H1 (cell line): ENCODE measurements around the gene CNPY2. TPM values are rescaled to one million over a fixed set of nuclear protein-coding genes. Genes with fewer than 3 reads are reported as not detected.

Source experiments
- CTCF ChIA-PET: fragments of 300-600 bp; sonication (Branson Sonifier 250); formaldehyde crosslinking; loops from one replicate; lab custom pipeline; 2021; ENCODE audit not compliant: partially characterized antibody; lab: Charles Lee
- POLR2A ChIA-PET: fragments of 300-600 bp; sonication (Branson Sonifier 250); formaldehyde crosslinking; loops from one replicate; lab custom pipeline; 2021; ENCODE audit warnings: inconsistent platforms; ENCODE audit not compliant: partially characterized antibody; lab: Charles Lee
- DNase-seq, 2 experiments: peaks; one replicate each; pipeline versions ENCODE4 v3.0.0 to v3.0.0-alpha.2; 2010 to 2022; ENCODE audit warnings: low spot score in 2 of 2, low read depth in 1 of 2, mixed read lengths in 1 of 2
- FAIRE-seq: peaks from 2 replicates; lab custom pipeline; 2011; peaks lifted over from hg19 to GRCh38; lab: Jason Lieb, UNC
- H2AFZ ChIP-seq: 2 replicates; pipeline ENCODE4 v1.8.1; 2012; ENCODE audit warnings: low read length, inconsistent platforms
- H2AK5ac ChIP-seq: 2 replicates; pipeline ENCODE4 v1.6.1; 2013; ENCODE audit warnings: low read depth, low read length
- H2BK120ac ChIP-seq: replicated peaks from 2 replicates; pipeline ENCODE3; 2013; ENCODE audit warnings: low read depth, low read length, inconsistent platforms
- H2BK12ac ChIP-seq: 2 replicates; pipeline ENCODE4 v1.6.1; 2013; ENCODE audit warnings: low read depth, low read length
- H2BK15ac ChIP-seq: 2 replicates; pipeline ENCODE4 v1.6.1; 2013; ENCODE audit warnings: low read length
- H2BK20ac ChIP-seq: 2 replicates; pipeline ENCODE4 v1.6.1; 2013; ENCODE audit warnings: low read length
- H2BK5ac ChIP-seq: 2 replicates; pipeline ENCODE4 v1.6.1; 2013; ENCODE audit warnings: low read depth, low read length
- H3K14ac ChIP-seq: 2 replicates; pipeline ENCODE4 v1.6.1; 2013; ENCODE audit warnings: inconsistent platforms; ENCODE audit not compliant: insufficient read length
- H3K18ac ChIP-seq: 2 replicates; pipeline ENCODE4 v1.6.1; 2013; ENCODE audit warnings: low read length; ENCODE audit errors: extremely low read depth
- H3K23ac ChIP-seq: 2 replicates; pipeline ENCODE4 v1.6.1; 2013; ENCODE audit warnings: inconsistent platforms; ENCODE audit not compliant: insufficient read length
- H3K23me2 ChIP-seq: 2 replicates; pipeline ENCODE4 v1.6.1; 2013; ENCODE audit warnings: low read depth, low read length
- H3K27ac ChIP-seq: 2 replicates; pipeline ENCODE4 v1.6.1; 2011; ENCODE audit warnings: low read depth, low read length, inconsistent platforms
- H3K27me3 ChIP-seq, 4 experiments: replicated peaks in 1 of 4; 1 replicate in 1 of 4; 2 replicates in 3 of 4; pipeline versions ENCODE4 v1.6.1 to v1.8.1; 2011 to 2013; ENCODE audit warnings: low read length in 3 of 4, mild to moderate bottlenecking in 3 of 4, inconsistent platforms in 2 of 4, mixed read lengths in 2 of 4, moderate library complexity in 1 of 4; ENCODE audit not compliant: control insufficient read depth in 3 of 4, insufficient read depth in 3 of 4; ENCODE audit errors: extremely low read depth in 1 of 4
- H3K36me3 ChIP-seq, 4 experiments: 2 replicates each; pipeline versions ENCODE4 v1.6.1 to v1.8.1; 2011 to 2013; ENCODE audit warnings: mild to moderate bottlenecking in 4 of 4, low read length in 3 of 4, moderate library complexity in 2 of 4, control low read depth in 1 of 4, inconsistent platforms in 1 of 4; ENCODE audit not compliant: insufficient read depth in 4 of 4, control insufficient read depth in 2 of 4
- H3K4ac ChIP-seq: replicated peaks from 2 replicates; pipeline ENCODE3; 2013; ENCODE audit warnings: low read length, low read depth, mixed read lengths, inconsistent platforms; ENCODE audit not compliant: insufficient read length
- H3K4me1 ChIP-seq, 4 experiments: replicated peaks in 1 of 4; 1 replicate in 1 of 4; 2 replicates in 3 of 4; pipeline versions ENCODE4 v1.6.1 to v1.8.1; 2011 to 2013; ENCODE audit warnings: low read length in 3 of 4, inconsistent platforms in 2 of 4, mixed read lengths in 1 of 4; ENCODE audit not compliant: insufficient read depth in 4 of 4, control insufficient read depth in 3 of 4
- H3K4me2 ChIP-seq, 2 experiments: 2 replicates each; pipeline versions ENCODE4 v1.6.1 to v1.8.1; 2011 to 2013; ENCODE audit warnings: low read depth in 2 of 2, low read length in 2 of 2, control low read depth in 1 of 2, inconsistent platforms in 1 of 2, mild to moderate bottlenecking in 1 of 2; ENCODE audit not compliant: insufficient read depth in 1 of 2
- H3K4me3 ChIP-seq, 4 experiments: fragments of 200-600, 300-600 bp in 1 of 4; sonication (generic), shearing (Covaris generic), sonication (Bioruptor Twin) in 1 of 4; 2 replicates each; pipeline versions ENCODE4 v1.5.1 to v1.8.1; 2011 to 2016; ENCODE audit warnings: low read length in 4 of 4, low read depth in 3 of 4, control low read depth in 2 of 4, inconsistent platforms in 2 of 4, mild to moderate bottlenecking in 2 of 4, mixed read lengths in 1 of 4, moderate library complexity in 1 of 4; ENCODE audit not compliant: insufficient read depth in 2 of 4; ENCODE audit errors: extremely low read depth in 1 of 4
- H3K56ac ChIP-seq: replicated peaks from 2 replicates; pipeline ENCODE3; 2013; ENCODE audit warnings: low read depth, mild to moderate bottlenecking, mixed read lengths, low read length, inconsistent platforms; ENCODE audit not compliant: insufficient read length
- H3K79me1 ChIP-seq: 2 replicates; pipeline ENCODE4 v1.6.1; 2013; ENCODE audit warnings: low read depth, low read length, control low read depth
- H3K79me2 ChIP-seq, 2 experiments: 2 replicates each; pipeline versions ENCODE4 v1.6.1 to v1.8.1; 2012 to 2013; ENCODE audit warnings: low read length in 2 of 2, mild to moderate bottlenecking in 2 of 2, inconsistent platforms in 1 of 2; ENCODE audit not compliant: insufficient read depth in 2 of 2, control insufficient read depth in 1 of 2
- H3K9ac ChIP-seq, 4 experiments: replicated peaks in 1 of 4; 1 replicate in 1 of 4; 2 replicates in 3 of 4; pipeline versions ENCODE4 v1.6.1 to v1.8.1; 2011 to 2013; ENCODE audit warnings: low read depth in 3 of 4, low read length in 3 of 4, control low read depth in 2 of 4, mild to moderate bottlenecking in 2 of 4, moderate library complexity in 2 of 4, inconsistent platforms in 1 of 4; ENCODE audit errors: extremely low read depth in 1 of 4
- H3K9me3 ChIP-seq, 2 experiments: 2 replicates each; pipeline versions ENCODE4 v1.6.1 to v1.8.1; 2012 to 2013; ENCODE audit warnings: mild to moderate bottlenecking in 2 of 2, moderate library complexity in 2 of 2, control low read depth in 1 of 2, inconsistent platforms in 1 of 2, low read depth in 1 of 2, low read length in 1 of 2, mixed read lengths in 1 of 2; ENCODE audit not compliant: insufficient read depth in 2 of 2
- H4K20me1 ChIP-seq, 2 experiments: replicated peaks in 1 of 2; 2 replicates each; pipeline versions ENCODE3 to v1.8.1; 2011 to 2013; ENCODE audit warnings: inconsistent platforms in 2 of 2, low read length in 2 of 2, mild to moderate bottlenecking in 1 of 2; ENCODE audit not compliant: insufficient read depth in 2 of 2, control insufficient read depth in 1 of 2
- H4K5ac ChIP-seq: 2 replicates; pipeline ENCODE4 v1.6.1; 2013; ENCODE audit warnings: low read length, low read depth, mixed read lengths, inconsistent platforms; ENCODE audit not compliant: insufficient read length
- H4K8ac ChIP-seq: 2 replicates; pipeline ENCODE4 v1.8.0; 2013; ENCODE audit warnings: mild to moderate bottlenecking, moderate library complexity, low read length, inconsistent platforms; ENCODE audit not compliant: insufficient read depth; ENCODE audit errors: extremely low read depth
- H4K91ac ChIP-seq: replicated peaks from 2 replicates; pipeline ENCODE3; 2013; ENCODE audit warnings: low read length, mixed read lengths, inconsistent platforms; ENCODE audit not compliant: insufficient read length
- ATF3 ChIP-seq: IDR thresholded peaks from 2 replicates; pipeline ENCODE4 v1.6.1; 2011; ENCODE audit warnings: low read depth, mild to moderate bottlenecking, low read length; ENCODE audit not compliant: insufficient read depth
- HDAC2 ChIP-seq, 2 experiments: fragments of 300-600 bp in 1 of 2; sonication (generic) in 1 of 2; IDR thresholded peaks; 2 replicates each; pipeline ENCODE4 v1.6.1; 2011 to 2012; ENCODE audit warnings: low read depth in 2 of 2, low read length in 2 of 2, mild to moderate bottlenecking in 2 of 2, moderate library complexity in 2 of 2, borderline replicate concordance in 1 of 2, inconsistent platforms in 1 of 2
- RNF2 ChIP-seq: fragments of 200-900, 300-1000 bp; sonication (generic); IDR thresholded peaks from 2 replicates; pipeline ENCODE4 v1.7.1; 2016; ENCODE audit warnings: borderline replicate concordance, low read depth, mild to moderate bottlenecking, antibody characterized with exemption, low read length; ENCODE audit not compliant: poor library complexity, severe bottlenecking; ENCODE audit errors: missing control alignments
- WGBS, 2 experiments: shearing (Covaris generic) in 1 of 2; methylation state at CpG; one replicate each; pipeline versions ENCODE4 v1.1.6 to v1.1.7; 2013 to 2015; ENCODE audit warnings: low lambda C conversion rate in 2 of 2, mixed read lengths in 2 of 2, inconsistent platforms in 1 of 2, low coverage in 1 of 2, missing lambda C conversion rate in 1 of 2; ENCODE audit not compliant: insufficient replicate concordance in 2 of 2, insufficient coverage in 1 of 2, insufficient read length in 1 of 2; ENCODE audit errors: extremely low coverage in 1 of 2, missing lambda C conversion rate in 1 of 2; 5-methylcytosine and 5-hydroxymethylcytosine counted together
- polyA plus RNA-seq, 7 experiments: library from polyadenylated mRNA; depleted of rRNA in 3 of 7; stranded (reverse) in 5 of 7; unstranded in 2 of 7; fragments of >200 nt in 5 of 7; fragments of 200-250 nt in 2 of 7; gene quantifications; 1 replicate in 5 of 7; 2 replicates in 1 of 7; 4 replicates in 1 of 7; pipeline versions ENCODE4 v1.2.1 to v1.2.3, GENCODE V29; 2011 to 2013; ENCODE audit warnings: missing spikeins in 2 of 7, mixed read lengths in 2 of 7
- total RNA-seq: library from RNA; stranded (reverse); fragmentation: NEBNext Ultra II Directional; extraction: Animal tissue kit (Norgen Biotek cat#: 25700); gene quantifications from 2 replicates; pipeline ENCODE4 v1.2.1, GENCODE V29; 2021

Gene CNPY2
- total and polyA plus RNA-seq, 2 of the 8 experiments (the other 6 are each of a cell fraction or from before 2014, with no cell fraction given): 203 to 281 TPM

GRCh38 chr12:56278905-56279304 lies 36.9 kb downstream of the CNPY2 start:
- H3K4me3 ChIP-seq: no peak overlapping the region
- no peaks in the 10 kb centered on the region for H3K23me2 ChIP-seq
- no peak overlapping the region for H2BK5ac ChIP-seq
- H2BK20ac ChIP-seq: no peak overlapping the region
- no peak overlapping the region for H2BK12ac ChIP-seq
- DNase-seq: no peak
- no peak overlapping the region for H3K18ac ChIP-seq
- ChIA-PET POLR2A (interaction anchor here (0.9 to 1.8 kb wide), 4 partner anchors 9 to 22 kb away, joined by 3 to 5 read pairs (median 4); partner anchors contain the start of gene COQ10A), CTCF (interaction anchor here (0.9 to 2.3 kb wide), 5 partner anchors 11 to 186 kb away, joined by 3 to 12 read pairs (median 3); partner anchors contain the start of gene COQ10A)
- no peaks in the 10 kb centered on the region for H3K79me1 ChIP-seq
- 95% methylated on average over 3 of the region's 3 CpGs; no CpG with 5 or more reads in 1 of the 2 experiments for WGBS, 2 experiments
- no peak overlapping the region for H2BK120ac ChIP-seq
- H3K36me3 ChIP-seq: peaks cover 21 to 81% (median 59%) of the 10 kb centered on the region in 4 experiments; a peak in 7 of 8 replicates
- H3K9me3 ChIP-seq: no peaks in the 10 kb centered on the region
- no peaks in the 10 kb centered on the region for H3K79me2 ChIP-seq
- no peak overlapping the region for H3K4me2 ChIP-seq
- H3K4ac ChIP-seq: no peak overlapping the region
- H3K27me3 ChIP-seq: no peaks in the 10 kb centered on the region
- no peak overlapping the region for H3K14ac ChIP-seq
- H4K5ac ChIP-seq: no peak overlapping the region
- H4K91ac ChIP-seq: no peak overlapping the region
- H4K8ac ChIP-seq: no peak overlapping the region
- no peak overlapping the region for H2AFZ ChIP-seq
- H2AK5ac ChIP-seq: no peak overlapping the region
- H3K23ac ChIP-seq: no peak overlapping the region
- H4K20me1 ChIP-seq: no peaks in the 10 kb centered on the region
- no peaks in the 10 kb centered on the region for H3K4me1 ChIP-seq
- H2BK15ac ChIP-seq: no peak overlapping the region
- H3K9ac ChIP-seq: no peak overlapping the region
- H3K27ac ChIP-seq: no peak overlapping the region
- no peak for FAIRE-seq
- H3K56ac ChIP-seq: no peak overlapping the region
- TF ChIP-seq ATF3: no peak
- no peak for TF ChIP-seq HDAC2 (IDR thresholded peaks at IDR 0.05; ENCODE audit: borderline replicate concordance in 1 of 2, low read depth in 2 of 2, low read length in 2 of 2)
- TF ChIP-seq RNF2: no peak
